Measurements from ENCODE around the gene CUX1.

DNA sequence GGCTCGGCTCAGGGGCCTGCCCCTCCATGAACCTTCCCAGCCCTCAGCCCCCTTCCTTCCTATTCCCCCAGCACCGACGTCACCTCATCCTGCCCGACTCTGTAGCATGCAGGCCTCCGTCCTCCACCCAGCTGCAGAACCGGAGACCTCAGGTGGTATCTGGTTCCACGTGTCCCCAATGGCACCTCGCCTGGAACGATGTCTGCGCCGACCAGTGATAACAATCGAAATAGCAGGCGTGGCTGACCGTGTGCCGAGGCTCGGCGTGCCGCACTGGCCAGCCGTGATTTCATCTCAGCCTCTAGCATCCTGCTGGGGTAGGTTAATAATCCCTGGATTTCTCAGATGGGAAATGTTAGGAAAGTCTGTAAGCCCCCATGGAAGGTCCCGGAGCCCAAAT is 171.7 kb downstream of the CUX1 start:
- TF ChIP-seq, protein P1, sequence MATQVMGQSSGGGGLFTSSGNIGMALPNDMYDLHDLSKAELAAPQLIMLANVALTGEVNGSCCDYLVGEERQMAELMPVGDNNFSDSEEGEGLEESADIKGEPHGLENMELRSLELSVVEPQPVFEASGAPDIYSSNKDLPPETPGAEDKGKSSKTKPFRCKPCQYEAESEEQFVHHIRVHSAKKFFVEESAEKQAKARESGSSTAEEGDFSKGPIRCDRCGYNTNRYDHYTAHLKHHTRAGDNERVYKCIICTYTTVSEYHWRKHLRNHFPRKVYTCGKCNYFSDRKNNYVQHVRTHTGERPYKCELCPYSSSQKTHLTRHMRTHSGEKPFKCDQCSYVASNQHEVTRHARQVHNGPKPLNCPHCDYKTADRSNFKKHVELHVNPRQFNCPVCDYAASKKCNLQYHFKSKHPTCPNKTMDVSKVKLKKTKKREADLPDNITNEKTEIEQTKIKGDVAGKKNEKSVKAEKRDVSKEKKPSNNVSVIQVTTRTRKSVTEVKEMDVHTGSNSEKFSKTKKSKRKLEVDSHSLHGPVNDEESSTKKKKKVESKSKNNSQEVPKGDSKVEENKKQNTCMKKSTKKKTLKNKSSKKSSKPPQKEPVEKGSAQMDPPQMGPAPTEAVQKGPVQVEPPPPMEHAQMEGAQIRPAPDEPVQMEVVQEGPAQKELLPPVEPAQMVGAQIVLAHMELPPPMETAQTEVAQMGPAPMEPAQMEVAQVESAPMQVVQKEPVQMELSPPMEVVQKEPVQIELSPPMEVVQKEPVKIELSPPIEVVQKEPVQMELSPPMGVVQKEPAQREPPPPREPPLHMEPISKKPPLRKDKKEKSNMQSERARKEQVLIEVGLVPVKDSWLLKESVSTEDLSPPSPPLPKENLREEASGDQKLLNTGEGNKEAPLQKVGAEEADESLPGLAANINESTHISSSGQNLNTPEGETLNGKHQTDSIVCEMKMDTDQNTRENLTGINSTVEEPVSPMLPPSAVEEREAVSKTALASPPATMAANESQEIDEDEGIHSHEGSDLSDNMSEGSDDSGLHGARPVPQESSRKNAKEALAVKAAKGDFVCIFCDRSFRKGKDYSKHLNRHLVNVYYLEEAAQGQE (IDR thresholded peaks at IDR 0.05; ENCODE audit: low read depth), result no peak
- no peak for TF ChIP-seq CEBPB (IDR thresholded peaks at IDR 0.05)
- no peak for TF ChIP-seq FOXM1 (IDR thresholded peaks at IDR 0.05; ENCODE audit: borderline replicate concordance, low read depth)
- TF ChIP-seq ZBTB7A (IDR thresholded peaks at IDR 0.05; ENCODE audit: low read depth), result no peak
